ENCODE results near the gene SESTD1.

SESTD1 gene

DNA sequence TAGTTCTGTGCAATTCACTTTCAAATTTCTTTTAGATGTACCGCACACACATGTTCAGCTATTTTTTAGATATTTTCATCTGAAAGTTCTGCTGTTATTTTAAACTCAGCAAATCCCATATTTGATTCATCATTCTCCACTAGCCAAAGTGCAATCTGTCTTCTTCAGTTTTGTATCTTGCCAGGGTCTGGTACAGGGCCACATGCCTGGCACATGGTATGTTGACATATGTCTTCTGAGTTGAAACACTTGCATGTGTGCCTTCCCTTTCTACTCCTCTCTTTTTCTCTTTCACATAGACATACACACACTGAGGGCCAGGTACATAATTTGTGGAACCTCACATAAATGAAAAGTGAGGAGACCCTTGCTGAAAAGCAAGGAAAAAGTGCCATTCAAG lies 25.7 kb upstream of the SESTD1 start:
- DNase-seq (ENCODE audit: extremely low read depth, insufficient read length), result no peak
- no peaks in the 10 kb centered on the region for H3K36me3 ChIP-seq (ENCODE audit: control insufficient read depth, insufficient read depth, low read length)
- H3K4me3 ChIP-seq (replicated peaks; ENCODE audit: low read depth, low read length), result no peak overlapping the region
- H3K27me3 ChIP-seq (replicated peaks; ENCODE audit: control insufficient read depth, insufficient read depth, low read length), result no peaks in the 10 kb centered on the region
- TF ChIP-seq, protein P1, sequence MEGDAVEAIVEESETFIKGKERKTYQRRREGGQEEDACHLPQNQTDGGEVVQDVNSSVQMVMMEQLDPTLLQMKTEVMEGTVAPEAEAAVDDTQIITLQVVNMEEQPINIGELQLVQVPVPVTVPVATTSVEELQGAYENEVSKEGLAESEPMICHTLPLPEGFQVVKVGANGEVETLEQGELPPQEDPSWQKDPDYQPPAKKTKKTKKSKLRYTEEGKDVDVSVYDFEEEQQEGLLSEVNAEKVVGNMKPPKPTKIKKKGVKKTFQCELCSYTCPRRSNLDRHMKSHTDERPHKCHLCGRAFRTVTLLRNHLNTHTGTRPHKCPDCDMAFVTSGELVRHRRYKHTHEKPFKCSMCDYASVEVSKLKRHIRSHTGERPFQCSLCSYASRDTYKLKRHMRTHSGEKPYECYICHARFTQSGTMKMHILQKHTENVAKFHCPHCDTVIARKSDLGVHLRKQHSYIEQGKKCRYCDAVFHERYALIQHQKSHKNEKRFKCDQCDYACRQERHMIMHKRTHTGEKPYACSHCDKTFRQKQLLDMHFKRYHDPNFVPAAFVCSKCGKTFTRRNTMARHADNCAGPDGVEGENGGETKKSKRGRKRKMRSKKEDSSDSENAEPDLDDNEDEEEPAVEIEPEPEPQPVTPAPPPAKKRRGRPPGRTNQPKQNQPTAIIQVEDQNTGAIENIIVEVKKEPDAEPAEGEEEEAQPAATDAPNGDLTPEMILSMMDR (IDR thresholded peaks at IDR 0.05; ENCODE audit: insufficient read depth, low read length, poor library complexity, severe bottlenecking), result no peak

DNA sequence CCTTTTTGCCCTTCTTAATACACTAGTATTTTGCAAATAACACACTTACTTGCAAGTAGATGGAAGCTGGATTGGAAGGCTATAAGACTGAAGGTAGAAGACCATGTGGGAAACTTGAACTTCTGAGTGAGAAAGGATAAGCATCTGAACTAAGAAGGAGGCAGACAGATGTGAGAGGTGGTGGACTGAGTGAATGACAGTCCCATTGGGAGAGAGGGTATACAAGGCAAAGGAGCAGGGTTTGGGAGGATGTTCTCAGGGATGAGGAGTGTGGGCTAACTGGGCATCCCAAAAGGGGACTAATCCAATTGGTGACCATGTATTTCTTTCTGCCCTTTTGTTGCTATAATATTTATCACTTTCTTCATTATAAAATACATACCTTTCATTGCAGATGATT lies 20.4 kb upstream of the SESTD1 start:
- Histone ChIP-seq H3K4me3 (replicated peaks; ENCODE audit: low read depth, low read length) (no peak overlapping the region), H3K27me3 (replicated peaks; ENCODE audit: control insufficient read depth, insufficient read depth, low read length) (no peaks in the 10 kb centered on the region), H3K36me3 (ENCODE audit: control insufficient read depth, insufficient read depth, low read length) (no peaks in the 10 kb centered on the region)
- no peak for DNase-seq (ENCODE audit: extremely low read depth, insufficient read length)
- TF ChIP-seq, protein P1 (IDR thresholded peaks at IDR 0.05; ENCODE audit: insufficient read depth, low read length, poor library complexity, severe bottlenecking), result no peak

DNA sequence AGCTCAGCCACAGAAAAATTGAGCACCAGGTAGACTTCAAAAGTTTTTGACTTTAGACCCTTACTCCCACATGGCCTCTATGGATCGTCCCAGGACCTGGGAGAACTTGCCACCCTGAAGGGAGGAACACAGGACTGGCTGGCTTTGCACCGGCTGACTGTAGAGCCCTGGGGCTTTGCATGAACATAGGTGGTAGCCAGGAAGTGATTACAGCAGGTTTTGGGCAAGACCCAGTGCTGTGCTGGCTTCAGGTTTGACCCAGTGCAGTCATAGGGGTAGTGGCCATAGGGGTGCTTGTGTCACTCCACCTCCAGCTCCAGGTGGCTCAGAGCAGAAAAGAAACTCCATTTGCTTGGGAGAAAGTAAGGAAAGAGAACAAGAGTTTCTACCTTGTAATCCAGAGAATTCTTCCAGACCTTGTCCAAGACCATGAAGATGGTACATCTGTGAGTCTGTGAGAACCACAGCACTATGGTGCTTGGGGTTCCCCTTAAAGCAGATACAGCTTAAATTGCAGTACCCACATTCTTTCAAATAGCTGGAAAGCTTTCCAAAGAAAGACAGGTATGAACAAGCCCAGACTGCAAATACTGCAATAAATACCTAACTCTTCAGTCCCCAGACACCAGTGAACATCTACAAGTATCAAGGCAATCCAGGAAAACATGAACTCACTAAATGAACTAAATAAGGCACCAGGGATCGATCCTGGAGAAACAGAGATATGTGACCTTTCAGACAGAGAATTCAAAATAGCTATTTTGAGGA lies 13.0 kb upstream of the SESTD1 start:
- no peak overlapping the region for H3K4me3 ChIP-seq (replicated peaks; ENCODE audit: low read depth, low read length)
- DNase-seq (ENCODE audit: extremely low read depth, insufficient read length), result no peak
- no peaks in the 10 kb centered on the region for H3K36me3 ChIP-seq (ENCODE audit: control insufficient read depth, insufficient read depth, low read length)
- no peaks in the 10 kb centered on the region for H3K27me3 ChIP-seq (replicated peaks; ENCODE audit: control insufficient read depth, insufficient read depth, low read length)
- TF ChIP-seq, protein P1 (IDR thresholded peaks at IDR 0.05; ENCODE audit: insufficient read depth, low read length, poor library complexity, severe bottlenecking), result no peak

DNA sequence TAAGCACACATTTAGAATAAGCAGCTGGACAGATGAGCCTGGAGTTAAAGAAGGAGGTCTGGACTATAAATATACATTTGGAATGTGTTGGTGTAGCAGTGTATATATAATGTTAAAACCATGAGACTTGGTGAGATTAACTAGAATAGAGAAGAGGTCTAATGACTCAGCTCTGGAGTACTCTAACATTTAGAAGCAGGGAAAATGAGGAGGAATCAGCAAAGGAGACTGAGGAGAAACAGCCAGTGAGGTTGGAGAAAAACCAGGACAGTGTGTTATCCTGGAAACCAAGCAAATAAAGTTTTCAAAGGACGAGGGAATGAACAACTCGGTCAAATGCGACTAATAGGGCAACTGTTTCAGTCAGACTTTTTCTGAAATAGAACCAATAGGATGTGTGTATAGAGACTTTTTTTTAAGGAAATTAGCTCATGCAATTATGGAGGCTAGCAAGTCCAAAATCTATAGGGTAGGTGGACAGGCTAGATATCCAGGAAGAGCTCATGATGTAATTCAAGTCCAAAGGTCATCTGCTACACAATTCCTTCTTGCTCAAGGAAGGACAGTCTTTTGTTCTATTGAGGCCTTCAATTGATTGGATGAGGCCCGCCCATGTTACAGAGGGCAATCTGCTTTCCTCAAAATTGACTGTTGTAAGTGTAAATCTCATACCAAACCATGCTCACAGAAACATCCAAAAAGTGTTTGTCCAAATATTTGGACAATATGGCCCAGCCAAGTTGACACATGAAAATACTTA lies 10.8 kb upstream of the SESTD1 start:
- TF ChIP-seq, protein P1 (IDR thresholded peaks at IDR 0.05; ENCODE audit: insufficient read depth, low read length, poor library complexity, severe bottlenecking), result no peak
- H3K4me3 ChIP-seq (replicated peaks; ENCODE audit: low read depth, low read length), result no peak overlapping the region
- no peaks in the 10 kb centered on the region for H3K36me3 ChIP-seq (ENCODE audit: control insufficient read depth, insufficient read depth, low read length)
- DNase-seq (ENCODE audit: extremely low read depth, insufficient read length), result no peak
- H3K27me3 ChIP-seq (replicated peaks; ENCODE audit: control insufficient read depth, insufficient read depth, low read length), result no peaks in the 10 kb centered on the region

DNA sequence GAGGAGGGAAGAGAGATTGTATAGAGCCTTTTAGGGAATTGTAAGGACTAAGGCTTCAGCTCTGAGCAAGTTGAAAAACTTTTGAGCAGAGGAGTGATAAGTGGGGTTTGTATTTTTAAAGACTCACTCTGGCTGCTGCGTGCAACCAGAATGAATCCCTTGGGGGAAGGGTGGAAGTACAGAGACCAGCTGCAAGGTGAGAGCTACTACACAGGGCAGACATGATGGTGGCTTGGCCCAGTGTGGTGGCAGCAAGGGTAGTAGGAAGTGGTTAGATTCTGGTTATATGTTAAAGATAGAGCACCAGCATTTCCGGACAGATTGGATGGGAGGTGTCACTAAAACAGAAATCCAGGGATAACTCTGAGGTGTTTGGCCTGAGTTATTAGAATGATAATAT lies 10.1 kb upstream of the SESTD1 start:
- Histone ChIP-seq H3K27me3 (replicated peaks; ENCODE audit: control insufficient read depth, insufficient read depth, low read length) (no peaks in the 10 kb centered on the region), H3K36me3 (ENCODE audit: control insufficient read depth, insufficient read depth, low read length) (no peaks in the 10 kb centered on the region), H3K4me3 (replicated peaks; ENCODE audit: low read depth, low read length) (no peak overlapping the region)
- DNase-seq (ENCODE audit: extremely low read depth, insufficient read length), result no peak
- TF ChIP-seq, protein P1 (IDR thresholded peaks at IDR 0.05; ENCODE audit: insufficient read depth, low read length, poor library complexity, severe bottlenecking), result no peak
